Testis (tissue), 3 donors: Measurements from ENCODE around the gene ZNF541. TPM values are rescaled to one million over a fixed set of nuclear protein-coding genes. Genes with fewer than 3 reads are reported as not detected.
A peak's percentile ranks its signal among the peaks of the same experiment; 100 is the strongest.
"Not testable (repeated sequence)": the region's sequence is repeated elsewhere in the genome, so short reads cannot be mapped to it uniquely, and the experiment has no call there.

Source experiments
- DNase-seq: peaks from one replicate; pipeline ENCODE4 v3.0.0-alpha.2; 2019
- H3K27ac ChIP-seq, 2 donors: fragments of 200-600 bp; sonication (generic); one replicate each; pipeline ENCODE4 v1.5.1; 2019
- H3K27me3 ChIP-seq: fragments of 200-600 bp; sonication (generic); one replicate; pipeline ENCODE4 v1.5.1; 2019
- H3K36me3 ChIP-seq: fragments of 200-600 bp; sonication (generic); one replicate; pipeline ENCODE4 v1.5.1; 2017; ENCODE audit warnings: low read depth; ENCODE audit errors: missing control alignments
- H3K4me1 ChIP-seq: fragments of 200-600 bp; sonication (generic); one replicate; pipeline ENCODE4 v1.5.1; 2019
- H3K4me3 ChIP-seq, 2 donors: fragments of 200-600 bp; sonication (generic); one replicate each; pipeline ENCODE4 v1.5.1; 2017 to 2019
- H3K9me3 ChIP-seq: fragments of 200-600 bp; sonication (generic); one replicate; pipeline ENCODE4 v1.5.1; 2017
- POLR2A ChIP-seq: fragments of 450-650 bp; IDR thresholded peaks from one replicate; pipeline ENCODE4 v1.6.1; 2017; ENCODE audit warnings: antibody characterized with exemption, mild to moderate bottlenecking, moderate library complexity
- WGBS, 2 donors: methylation state at CpG; one replicate each; pipeline ENCODE4 v1.1.5; 2018; 5-methylcytosine and 5-hydroxymethylcytosine counted together
- intact Hi-C: fragments of 100-400 bp; cut with DNase I; formaldehyde crosslinking; loops from one replicate; pipeline ENCODE4 v1.15.1; 2023; ENCODE audit warnings: low total_unique reads
- polyA plus RNA-seq: library from polyadenylated mRNA; stranded (reverse); fragments of 350-450 nt; fragmentation: Illumina TruSeq; extraction: RNeasy Lipid Tissue Mini Kit (QIAGEN cat#74804); gene quantifications from one replicate; pipeline ENCODE4 v1.2.3, GENCODE V29; 2014; ENCODE audit warnings: low read depth, low replicate concordance; ENCODE audit not compliant: insufficient read depth
- total RNA-seq, 2 donors: library from RNA; depleted of rRNA; stranded (reverse); fragments of >200 nt; gene quantifications; one replicate each; pipeline ENCODE4 v1.2.3, GENCODE V29; 2016
- TF ChIP-seq, protein P1 (sequence below), 3 experiments: fragments of 450-650 bp in 2 of 3; fragments of 200-600 bp in 1 of 3; sonication (generic) in 1 of 3; IDR thresholded peaks; one replicate each; pipeline ENCODE4 v1.5.1; 2016 to 2019; ENCODE audit warnings: antibody characterized with exemption in 3 of 3, mild to moderate bottlenecking in 2 of 3, moderate library complexity in 1 of 3

ZNF541 gene
- total and polyA plus RNA-seq, 3 donors from 2014 or later, result 30.4 to 51.5 (median 42.0) TPM

DNA sequence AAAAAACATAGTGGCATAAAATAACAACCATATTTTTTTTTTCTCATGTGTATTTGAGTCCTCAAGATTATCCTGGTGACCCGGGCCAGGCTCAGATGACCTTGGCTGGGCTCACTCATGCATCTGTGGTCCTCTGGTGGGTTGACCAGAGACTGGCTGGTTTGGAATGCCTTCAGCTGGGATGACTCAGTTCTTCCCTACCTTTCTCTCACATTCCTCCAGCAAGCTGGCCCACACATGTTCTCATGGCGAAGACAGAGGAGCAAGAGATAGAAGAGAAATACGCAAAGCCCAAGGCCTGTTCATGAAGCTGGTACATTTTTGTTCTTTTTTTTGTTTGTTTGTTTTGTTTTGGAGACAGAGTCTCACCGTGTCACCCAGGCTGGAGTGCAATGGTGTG lies 14.3 kb upstream of the ZNF541 start:
- intact Hi-C loops, result no loop called here
- no peaks in the 10 kb centered on the region for H3K36me3 ChIP-seq
- WGBS, 2 donors, result 77 to 91% methylated on average over 4 of the region's 4 CpGs
- no peak for DNase-seq
- H3K4me3 ChIP-seq, result no peak overlapping the region
- H3K27me3 ChIP-seq, result no peaks in the 10 kb centered on the region
- TF ChIP-seq, protein P1, sequence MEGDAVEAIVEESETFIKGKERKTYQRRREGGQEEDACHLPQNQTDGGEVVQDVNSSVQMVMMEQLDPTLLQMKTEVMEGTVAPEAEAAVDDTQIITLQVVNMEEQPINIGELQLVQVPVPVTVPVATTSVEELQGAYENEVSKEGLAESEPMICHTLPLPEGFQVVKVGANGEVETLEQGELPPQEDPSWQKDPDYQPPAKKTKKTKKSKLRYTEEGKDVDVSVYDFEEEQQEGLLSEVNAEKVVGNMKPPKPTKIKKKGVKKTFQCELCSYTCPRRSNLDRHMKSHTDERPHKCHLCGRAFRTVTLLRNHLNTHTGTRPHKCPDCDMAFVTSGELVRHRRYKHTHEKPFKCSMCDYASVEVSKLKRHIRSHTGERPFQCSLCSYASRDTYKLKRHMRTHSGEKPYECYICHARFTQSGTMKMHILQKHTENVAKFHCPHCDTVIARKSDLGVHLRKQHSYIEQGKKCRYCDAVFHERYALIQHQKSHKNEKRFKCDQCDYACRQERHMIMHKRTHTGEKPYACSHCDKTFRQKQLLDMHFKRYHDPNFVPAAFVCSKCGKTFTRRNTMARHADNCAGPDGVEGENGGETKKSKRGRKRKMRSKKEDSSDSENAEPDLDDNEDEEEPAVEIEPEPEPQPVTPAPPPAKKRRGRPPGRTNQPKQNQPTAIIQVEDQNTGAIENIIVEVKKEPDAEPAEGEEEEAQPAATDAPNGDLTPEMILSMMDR (IDR thresholded peaks at IDR 0.05), result no peak
- no peak for TF ChIP-seq POLR2A
- no peak overlapping the region for H3K27ac ChIP-seq
- H3K4me1 ChIP-seq, result peaks cover 6% of the 10 kb centered on the region
- no peaks in the 10 kb centered on the region for H3K9me3 ChIP-seq

DNA sequence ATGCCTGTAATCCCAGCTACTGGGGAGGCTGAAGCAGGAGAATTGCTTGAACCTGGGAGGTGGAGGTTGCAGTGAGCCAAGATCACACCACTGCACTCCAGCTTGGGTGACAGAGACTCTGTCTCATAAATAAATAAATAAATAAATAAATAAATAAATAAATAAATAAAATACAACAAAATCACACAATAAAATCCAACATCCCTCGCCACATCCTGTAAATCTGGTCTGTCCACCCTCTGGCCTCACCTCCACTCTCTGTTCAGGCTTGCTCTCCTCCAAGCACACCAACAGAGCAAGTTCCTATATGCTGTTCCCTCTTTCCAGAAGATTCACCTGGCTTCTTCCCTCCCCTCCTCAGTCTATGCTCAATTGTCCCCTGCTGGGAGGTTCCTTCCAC lies 10.2 kb upstream of the ZNF541 start:
- H3K4me3 ChIP-seq, intact Hi-C loops, H3K4me1 ChIP-seq, H3K27me3 ChIP-seq, DNase-seq, H3K36me3 ChIP-seq, H3K9me3 ChIP-seq: not testable (repeated sequence)
- WGBS, 2 donors, result 87 to 97% methylated on average over 1 of the region's 1 CpG
- peak overlapping the region in 1 of 2 donors; percentile 53 for H3K27ac ChIP-seq

DNA sequence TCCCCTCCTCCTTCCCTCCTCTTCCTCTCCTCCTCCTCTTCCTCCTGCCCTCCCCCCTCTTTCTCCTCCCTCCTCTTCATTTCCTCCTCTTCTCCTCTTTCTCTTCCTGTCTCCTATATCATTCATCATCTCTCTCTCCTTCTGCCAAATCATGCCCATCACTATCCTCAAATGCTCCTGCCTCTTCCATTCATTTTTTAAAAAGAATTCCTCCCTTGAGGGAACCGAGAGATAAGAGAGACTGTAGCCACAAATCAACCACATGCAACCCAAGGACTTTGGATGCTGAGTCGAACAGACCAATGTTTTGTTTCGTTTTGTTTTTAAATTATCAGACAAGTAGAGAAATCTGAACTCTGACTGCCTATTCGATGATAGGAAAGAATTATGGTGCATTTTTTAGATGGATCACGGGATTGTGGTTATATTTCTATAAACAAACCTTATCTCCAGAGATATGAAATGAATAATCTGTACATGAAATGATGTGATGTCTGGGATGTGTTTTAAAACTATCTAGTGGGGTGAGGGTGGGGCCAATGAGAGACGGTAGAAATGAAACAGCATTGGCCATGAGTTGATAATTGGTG lies 9.5 kb upstream of the ZNF541 start:
- no peaks in the 10 kb centered on the region for H3K27me3 ChIP-seq
- intact Hi-C loops, result no loop called here
- peak; percentile 40 for DNase-seq
- no peaks in the 10 kb centered on the region for H3K9me3 ChIP-seq
- 31 to 34% methylated on average over 6 of the region's 6 CpGs for WGBS, 2 donors
- H3K27ac ChIP-seq, result peak overlapping the region in 1 of 2 donors; percentile 53
- peaks cover 9% of the 10 kb centered on the region for H3K4me1 ChIP-seq
- H3K36me3 ChIP-seq, result no peaks in the 10 kb centered on the region
- H3K4me3 ChIP-seq, result no peak overlapping the region
- TF ChIP-seq, protein P1 (IDR thresholded peaks at IDR 0.05), result no peak
- TF ChIP-seq POLR2A, result no peak

DNA sequence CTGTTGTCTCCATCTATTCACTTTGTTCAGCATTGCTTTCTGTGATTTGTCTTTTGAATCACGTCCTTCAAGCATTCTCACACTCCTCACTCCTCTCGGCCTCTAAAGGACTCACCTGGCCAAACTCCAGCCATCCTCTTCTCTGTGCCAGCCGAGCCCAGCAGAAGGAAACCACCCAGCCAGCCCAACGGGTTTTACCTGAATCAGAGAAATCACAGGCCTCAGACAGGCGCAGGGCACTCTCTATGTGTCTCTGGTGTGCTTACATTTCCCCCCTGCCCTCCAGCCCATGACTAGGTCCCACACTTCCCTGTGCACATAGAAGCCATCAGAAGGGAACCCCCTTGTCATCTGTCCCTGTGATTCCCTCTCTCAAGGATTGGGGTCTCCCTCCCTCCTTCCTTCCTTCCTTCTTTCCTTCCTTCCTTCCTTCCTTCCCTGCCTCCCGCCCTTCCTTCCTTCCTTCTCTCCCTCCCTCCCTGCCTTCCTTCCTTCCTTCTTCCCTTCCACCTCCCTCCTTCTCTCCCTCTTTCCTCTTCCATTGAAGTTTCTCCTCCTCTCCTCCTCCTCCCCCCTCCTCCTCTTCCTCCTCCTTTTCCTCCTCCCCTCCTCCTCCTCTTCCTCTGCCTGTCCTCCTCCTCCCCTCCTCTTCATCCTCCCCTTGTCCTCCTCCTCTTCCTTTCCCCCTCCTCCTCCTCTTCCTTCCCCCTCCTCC lies 8.8 kb upstream of the ZNF541 start:
- intact Hi-C loops, result no loop called here
- 59 to 62% methylated on average over 6 of the region's 6 CpGs for WGBS, 2 donors
- peaks cover 9% of the 10 kb centered on the region for H3K4me1 ChIP-seq
- H3K36me3 ChIP-seq, result no peaks in the 10 kb centered on the region
- TF ChIP-seq, protein P1 (IDR thresholded peaks at IDR 0.05), result no peak
- TF ChIP-seq POLR2A, result no peak
- no peak overlapping the region for H3K4me3 ChIP-seq
- peak overlapping the region in 1 of 2 donors; percentile 53 for H3K27ac ChIP-seq
- H3K27me3 ChIP-seq, result no peaks in the 10 kb centered on the region
- DNase-seq, result no peak
- no peaks in the 10 kb centered on the region for H3K9me3 ChIP-seq

DNA sequence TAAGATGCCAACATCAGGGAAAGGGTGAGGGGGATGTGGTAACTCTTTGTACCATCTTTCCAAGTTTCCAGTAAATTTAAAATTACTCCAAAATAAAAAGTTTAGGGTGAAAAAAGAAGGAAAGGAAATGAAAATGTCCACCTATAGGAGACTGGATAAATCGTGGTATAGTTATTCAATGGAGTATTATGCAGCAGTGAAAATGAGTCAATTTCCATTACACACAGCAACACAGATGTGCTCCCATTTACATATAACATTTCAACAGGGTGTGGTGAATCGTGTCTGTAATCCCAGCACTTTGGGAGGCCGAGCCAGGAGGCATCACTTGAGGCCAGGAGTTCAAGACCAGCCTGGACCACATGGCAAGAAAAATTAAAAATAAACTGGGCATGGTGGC lies 7.4 kb upstream of the ZNF541 start:
- intact Hi-C loops, result no loop called here
- H3K27ac ChIP-seq, result no peak overlapping the region
- H3K27me3 ChIP-seq, result no peaks in the 10 kb centered on the region
- WGBS, 2 donors, result 94% methylated on average over 3 of the region's 3 CpGs
- no peak for DNase-seq
- H3K4me1 ChIP-seq, result peaks cover 9% of the 10 kb centered on the region
- no peaks in the 10 kb centered on the region for H3K9me3 ChIP-seq
- no peak for TF ChIP-seq POLR2A
- TF ChIP-seq, protein P1 (IDR thresholded peaks at IDR 0.05), result no peak
- no peak overlapping the region for H3K4me3 ChIP-seq
- no peaks in the 10 kb centered on the region for H3K36me3 ChIP-seq
